CMK (cell line): ENCODE data around the gene BDKRB2.
"Not testable (repeated sequence)": the region's sequence is repeated elsewhere in the genome, so short reads cannot be mapped to it uniquely, and the experiment has no call there.

Experiments
- DNase-seq: peaks from one replicate; pipeline ENCODE4 v3.0.0-alpha.2; 2010; ENCODE audit warnings: low read depth

Gene BDKRB2

GRCh38 chr14:96225213-96225612, 20.6 kb downstream of the BDKRB2 start:
- no peak for DNase-seq

- no peak for DNase-seq
These were observed 21.1 kb downstream of the BDKRB2 start for GRCh38 chr14:96225745-96226151.

GRCh38 chr14:96227428-96227827, 22.8 kb downstream of the BDKRB2 start:
- DNase-seq, result no peak

GRCh38 chr14:96229315-96229714, 24.7 kb downstream of the BDKRB2 start:
- no peak for DNase-seq

- DNase-seq, result no peak
These were observed 26.4 kb downstream of the BDKRB2 start for GRCh38 chr14:96231056-96231455.

- DNase-seq, result no peak
These were observed 27.0 kb downstream of the BDKRB2 start for GRCh38 chr14:96231526-96232130.

GRCh38 chr14:96232506-96232905, 27.9 kb downstream of the BDKRB2 start:
- DNase-seq, result no peak

- DNase-seq, result no peak
These were observed 29.0 kb downstream of the BDKRB2 start for GRCh38 chr14:96233661-96234060.

GRCh38 chr14:96235426-96235825, 30.8 kb downstream of the BDKRB2 start:
- DNase-seq, result no peak

- no peak for DNase-seq
These were observed 33.0 kb downstream of the BDKRB2 start for GRCh38 chr14:96237641-96238040.

- no peak for DNase-seq
These were observed 34.1 kb downstream of the BDKRB2 start for GRCh38 chr14:96238676-96239265.

- DNase-seq, result no peak
These were observed 35.1 kb downstream of the BDKRB2 start for GRCh38 chr14:96239711-96240141.

GRCh38 chr14:96240641-96241040, 36.0 kb downstream of the BDKRB2 start:
- DNase-seq, result no peak

- no peak for DNase-seq
These were observed 37.5 kb downstream of the BDKRB2 start for GRCh38 chr14:96242126-96242525.

- DNase-seq, result no peak
These were observed 39.1 kb downstream of the BDKRB2 start for GRCh38 chr14:96243785-96244184.

- not testable (repeated sequence) for DNase-seq
These were observed 40.4 kb downstream of the BDKRB2 start for GRCh38 chr14:96245074-96245473.

- no peak for DNase-seq
These were observed 41.3 kb downstream of the BDKRB2 start for GRCh38 chr14:96245710-96246538.

- DNase-seq, result no peak
These were observed 41.9 kb downstream of the BDKRB2 start for GRCh38 chr14:96246539-96246847.

GRCh38 chr14:96247031-96247430, 42.4 kb downstream of the BDKRB2 start:
- no peak for DNase-seq

GRCh38 chr14:96249029-96249428, 44.4 kb downstream of the BDKRB2 start:
- no peak for DNase-seq

GRCh38 chr14:96250485-96250884, 45.8 kb downstream of the BDKRB2 start:
- no peak for DNase-seq

GRCh38 chr14:96251656-96252155, 47.1 kb downstream of the BDKRB2 start:
- no peak for DNase-seq

GRCh38 chr14:96252323-96252998, 47.8 kb downstream of the BDKRB2 start:
- DNase-seq, result no peak
